Fibroblast of the aortic adventitia (primary cell): ENCODE measurements around the gene SLC43A2. TPM values are rescaled to one million over a fixed set of nuclear protein-coding genes. Genes with fewer than 3 reads are reported as not detected.

Experiments
- DNase-seq: peaks from one replicate; pipeline ENCODE4 v3.0.0-alpha.2; 2010; ENCODE audit warnings: low read depth
- H3K4me3 ChIP-seq: 2 replicates; pipeline ENCODE4 v1.5.1; 2011; ENCODE audit warnings: low read depth, mild to moderate bottlenecking, control low read depth, low read length, moderate library complexity
- total RNA-seq: library from RNA; depleted of rRNA; stranded (reverse); fragments of >200 nt; gene quantifications from 2 replicates; pipeline ENCODE4 v1.2.3, GENCODE V29; 2012; ENCODE audit warnings: low replicate concordance
- TF ChIP-seq, protein P1 (sequence below): IDR thresholded peaks from 2 replicates; pipeline ENCODE4 v1.5.1; 2011; ENCODE audit warnings: mild to moderate bottlenecking, low read length, control low read depth, inconsistent platforms; ENCODE audit not compliant: insufficient read depth

SLC43A2 gene
- total RNA-seq, 1 donor = 3.0 TPM

DNA sequence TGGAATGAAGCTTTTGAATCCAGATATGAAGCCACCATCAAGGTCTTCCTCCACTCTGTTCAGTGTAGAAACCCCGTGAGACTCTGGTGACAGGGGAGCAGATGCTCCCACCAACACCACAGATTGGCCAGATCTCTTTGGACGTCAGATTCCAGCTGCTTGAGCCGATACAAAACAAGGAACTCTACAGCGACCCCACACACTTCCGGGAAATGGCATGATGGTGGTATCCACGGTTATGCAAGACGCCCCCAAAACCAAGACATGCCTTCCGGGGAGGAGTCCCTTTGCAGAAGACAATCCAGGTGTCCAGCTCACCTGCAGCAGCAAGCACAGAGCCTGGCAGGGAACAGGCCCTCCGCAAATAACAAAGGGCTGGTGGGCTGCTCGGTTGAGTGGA lies 46.3 kb downstream of the SLC43A2 start:
- no peak overlapping the region for H3K4me3 ChIP-seq
- TF ChIP-seq, protein P1, sequence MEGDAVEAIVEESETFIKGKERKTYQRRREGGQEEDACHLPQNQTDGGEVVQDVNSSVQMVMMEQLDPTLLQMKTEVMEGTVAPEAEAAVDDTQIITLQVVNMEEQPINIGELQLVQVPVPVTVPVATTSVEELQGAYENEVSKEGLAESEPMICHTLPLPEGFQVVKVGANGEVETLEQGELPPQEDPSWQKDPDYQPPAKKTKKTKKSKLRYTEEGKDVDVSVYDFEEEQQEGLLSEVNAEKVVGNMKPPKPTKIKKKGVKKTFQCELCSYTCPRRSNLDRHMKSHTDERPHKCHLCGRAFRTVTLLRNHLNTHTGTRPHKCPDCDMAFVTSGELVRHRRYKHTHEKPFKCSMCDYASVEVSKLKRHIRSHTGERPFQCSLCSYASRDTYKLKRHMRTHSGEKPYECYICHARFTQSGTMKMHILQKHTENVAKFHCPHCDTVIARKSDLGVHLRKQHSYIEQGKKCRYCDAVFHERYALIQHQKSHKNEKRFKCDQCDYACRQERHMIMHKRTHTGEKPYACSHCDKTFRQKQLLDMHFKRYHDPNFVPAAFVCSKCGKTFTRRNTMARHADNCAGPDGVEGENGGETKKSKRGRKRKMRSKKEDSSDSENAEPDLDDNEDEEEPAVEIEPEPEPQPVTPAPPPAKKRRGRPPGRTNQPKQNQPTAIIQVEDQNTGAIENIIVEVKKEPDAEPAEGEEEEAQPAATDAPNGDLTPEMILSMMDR = no peak
- no peak for DNase-seq

DNA sequence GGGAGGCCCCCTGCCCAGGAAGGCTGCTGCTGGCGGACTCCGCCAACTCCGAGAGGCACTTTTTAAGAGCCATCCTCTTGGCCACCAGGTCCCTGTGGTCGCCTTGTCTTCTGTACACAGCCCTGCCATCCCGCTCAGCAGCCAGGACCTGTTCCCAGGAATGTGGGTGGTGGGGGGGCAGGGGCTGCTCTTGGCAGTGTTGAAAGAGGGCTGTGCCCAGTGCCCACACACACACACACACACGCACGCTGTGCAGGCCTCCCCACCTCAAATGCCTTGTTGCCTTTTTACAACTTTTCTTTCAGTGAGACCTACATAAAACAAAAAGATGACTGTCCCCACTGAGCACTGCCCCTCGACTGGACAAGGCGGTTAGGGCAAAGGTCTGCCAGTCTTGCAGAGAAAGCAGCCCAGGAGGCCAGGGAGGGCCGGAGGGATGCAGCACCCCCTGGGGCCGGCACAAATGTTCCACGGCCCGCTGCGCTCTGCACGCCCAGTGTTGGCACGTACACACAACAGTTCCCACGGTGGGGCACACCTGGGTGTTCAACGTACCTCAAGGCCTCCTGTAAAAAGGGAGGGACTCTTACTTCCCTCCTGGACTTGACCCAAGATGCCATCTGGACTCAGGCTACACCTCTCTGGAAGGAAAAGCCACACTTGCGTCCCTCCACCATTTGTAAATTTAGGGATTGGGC lies 47.5 kb downstream of the SLC43A2 start:
- DNase-seq = no peak
- H3K4me3 ChIP-seq = no peak overlapping the region
- TF ChIP-seq, protein P1 = no peak

GRCh38 chr17:1578029-1578428 lies 50.6 kb downstream of the SLC43A2 start:
- DNase-seq = no peak
- no peak overlapping the region for H3K4me3 ChIP-seq
- TF ChIP-seq, protein P1 = no peak

- TF ChIP-seq, protein P1 = no peak
- H3K4me3 ChIP-seq = no peak overlapping the region
- DNase-seq = no peak
These were observed 51.0 kb downstream of the SLC43A2 start for GRCh38 chr17:1577583-1578013.

GRCh38 chr17:1577182-1577581 lies 51.5 kb downstream of the SLC43A2 start:
- TF ChIP-seq, protein P1 = no peak
- H3K4me3 ChIP-seq = no peak overlapping the region
- DNase-seq = peak; percentile 98

DNA sequence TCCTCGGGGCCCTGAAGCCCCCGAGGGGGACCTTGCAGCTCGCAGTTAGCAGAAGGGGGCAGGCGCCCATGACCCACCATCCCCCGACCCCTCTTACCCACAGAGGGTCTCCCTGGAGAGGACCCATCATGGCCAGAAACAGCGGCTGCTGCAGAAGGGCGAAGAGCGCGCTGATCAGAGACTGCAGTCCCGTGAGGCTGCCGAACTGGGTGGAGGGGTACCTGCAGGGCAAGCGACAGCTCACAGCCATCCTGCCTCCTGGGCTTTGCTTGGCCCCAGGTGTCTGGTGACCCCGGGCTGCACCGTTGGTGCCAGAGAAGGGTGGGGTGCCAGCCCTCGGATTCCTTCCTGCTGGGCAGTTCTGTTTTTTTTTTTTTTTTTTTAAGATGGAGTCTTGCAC lies 52.1 kb downstream of the SLC43A2 start:
- H3K4me3 ChIP-seq = no peak overlapping the region
- TF ChIP-seq, protein P1 = no peak
- DNase-seq = no peak
